Measurements from ENCODE around the gene WDR86.

WDR86 gene

GRCh38 chr7:151409667-151410404 is at the start of gene WDR86:
Gene WDR86 (minus strand): TSS chr7:151410038. CDS start chr7:151409589, 449 bp downstream.
- Mint-ChIP-seq H3K27ac (no peak within 1 kb of the TSS), H3K4me1 (peaks cover 48% of the 10 kb centered on the region), H3K9me3 (peaks cover 4% of the 10 kb centered on the region), H3K4me3 (peak within 1 kb of the TSS; percentile 73), H3K27me3 (peaks cover 35% of the 10 kb centered on the region), H3K36me3 (ENCODE audit: low read depth) (peaks cover 2% of the 10 kb centered on the region)
- no peak for DNase-seq
- no peak for ATAC-seq

GRCh38 chr7:151457534-151457933 is 47.7 kb upstream of the WDR86 start:
- peaks cover 6% of the 10 kb centered on the region for H3K27me3 Mint-ChIP-seq
- H3K4me3 Mint-ChIP-seq: no peak overlapping the region
- H3K36me3 Mint-ChIP-seq (ENCODE audit: low read depth): peaks cover 5% of the 10 kb centered on the region
- H3K27ac Mint-ChIP-seq: no peak overlapping the region
- peaks cover 4% of the 10 kb centered on the region for H3K9me3 Mint-ChIP-seq
- ATAC-seq: no peak
- no peaks in the 10 kb centered on the region for H3K4me1 Mint-ChIP-seq
- no peak for DNase-seq

- no peaks in the 10 kb centered on the region for H3K4me1 Mint-ChIP-seq
- no peak overlapping the region for H3K4me3 Mint-ChIP-seq
- H3K36me3 Mint-ChIP-seq (ENCODE audit: low read depth): peaks cover 2% of the 10 kb centered on the region
- H3K9me3 Mint-ChIP-seq: no peaks in the 10 kb centered on the region
- DNase-seq: no peak
- H3K27ac Mint-ChIP-seq: no peak overlapping the region
- ATAC-seq: no peak
- H3K27me3 Mint-ChIP-seq: peaks cover 6% of the 10 kb centered on the region
Observed at GRCh38 chr7:151456782-151457181, 46.9 kb upstream of the WDR86 start.

GRCh38 chr7:151456276-151456675 is 46.4 kb upstream of the WDR86 start:
- no peaks in the 10 kb centered on the region for H3K9me3 Mint-ChIP-seq
- no peaks in the 10 kb centered on the region for H3K4me1 Mint-ChIP-seq
- peaks cover 2% of the 10 kb centered on the region for H3K36me3 Mint-ChIP-seq (ENCODE audit: low read depth)
- DNase-seq: no peak
- peaks cover 6% of the 10 kb centered on the region for H3K27me3 Mint-ChIP-seq
- H3K27ac Mint-ChIP-seq: no peak overlapping the region
- no peak overlapping the region for H3K4me3 Mint-ChIP-seq
- ATAC-seq: no peak

GRCh38 chr7:151455690-151456089 is 45.9 kb upstream of the WDR86 start:
- DNase-seq: no peak
- H3K27ac Mint-ChIP-seq: no peak overlapping the region
- no peaks in the 10 kb centered on the region for H3K4me1 Mint-ChIP-seq
- H3K4me3 Mint-ChIP-seq: no peak overlapping the region
- no peak for ATAC-seq
- H3K27me3 Mint-ChIP-seq: peaks cover 5% of the 10 kb centered on the region
- no peaks in the 10 kb centered on the region for H3K9me3 Mint-ChIP-seq
- no peaks in the 10 kb centered on the region for H3K36me3 Mint-ChIP-seq (ENCODE audit: low read depth)

GRCh38 chr7:151454932-151455530 is 45.2 kb upstream of the WDR86 start:
- no peaks in the 10 kb centered on the region for H3K9me3 Mint-ChIP-seq

GRCh38 chr7:151454305-151454704 is 44.5 kb upstream of the WDR86 start:
- Mint-ChIP-seq H3K4me3 (no peak overlapping the region), H3K36me3 (ENCODE audit: low read depth) (no peaks in the 10 kb centered on the region), H3K27ac (no peak overlapping the region), H3K9me3 (no peaks in the 10 kb centered on the region), H3K27me3 (peaks cover 5% of the 10 kb centered on the region), H3K4me1 (peaks cover 4% of the 10 kb centered on the region)
- ATAC-seq (no peak), DNase-seq (no peak)

More at GRCh38 chr7:151454932-151455530, 45.2 kb upstream of the WDR86 start:
- ATAC-seq (no peak), DNase-seq (no peak)
- H3K4me1 Mint-ChIP-seq: no peaks in the 10 kb centered on the region
- no peaks in the 10 kb centered on the region for H3K36me3 Mint-ChIP-seq (ENCODE audit: low read depth)
- H3K27ac Mint-ChIP-seq: no peak overlapping the region
- H3K27me3 Mint-ChIP-seq: peaks cover 1% of the 10 kb centered on the region
- no peak overlapping the region for H3K4me3 Mint-ChIP-seq

DNA sequence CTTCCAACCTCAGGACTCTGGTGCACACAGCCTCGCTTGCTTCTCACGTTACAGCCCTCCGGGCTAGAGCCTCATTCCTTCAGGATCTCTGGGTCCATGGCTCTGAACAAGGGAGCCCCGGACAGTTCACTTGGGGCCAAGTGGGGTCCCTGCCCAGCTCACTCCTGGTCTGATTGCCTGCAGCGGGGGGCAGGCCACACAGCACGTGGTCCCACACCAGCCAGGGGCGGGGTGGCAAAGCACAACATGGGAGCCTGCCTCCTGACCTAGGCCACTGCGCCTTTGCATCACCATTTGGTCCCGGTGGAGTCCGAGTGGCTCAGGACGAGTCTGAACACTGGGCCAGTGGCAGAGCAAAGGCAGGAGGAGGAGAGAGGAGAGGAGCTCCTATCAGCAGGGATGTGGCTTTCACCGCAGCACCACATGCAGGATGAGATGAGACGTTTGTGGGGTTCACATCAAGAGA is 43.5 kb upstream of the WDR86 start:
- H3K4me3 Mint-ChIP-seq: no peak overlapping the region
- ATAC-seq: no peak
- H3K27ac Mint-ChIP-seq: no peak overlapping the region
- H3K27me3 Mint-ChIP-seq: peaks cover 3% of the 10 kb centered on the region
- H3K4me1 Mint-ChIP-seq: peaks cover 4% of the 10 kb centered on the region
- DNase-seq: no peak
- no peaks in the 10 kb centered on the region for H3K36me3 Mint-ChIP-seq (ENCODE audit: low read depth)
- no peaks in the 10 kb centered on the region for H3K9me3 Mint-ChIP-seq

- Mint-ChIP-seq H3K4me3 (no peak overlapping the region), H3K9me3 (no peaks in the 10 kb centered on the region), H3K4me1 (peaks cover 4% of the 10 kb centered on the region), H3K27ac (no peak overlapping the region), H3K27me3 (peaks cover 3% of the 10 kb centered on the region), H3K36me3 (ENCODE audit: low read depth) (no peaks in the 10 kb centered on the region)
- DNase-seq: no peak
- ATAC-seq: no peak
Observed at GRCh38 chr7:151452680-151453325, 43.0 kb upstream of the WDR86 start.

- Mint-ChIP-seq H3K9me3 (no peaks in the 10 kb centered on the region), H3K27me3 (peaks cover 3% of the 10 kb centered on the region), H3K4me1 (peaks cover 6% of the 10 kb centered on the region), H3K27ac (no peak overlapping the region), H3K36me3 (ENCODE audit: low read depth) (no peaks in the 10 kb centered on the region), H3K4me3 (no peak overlapping the region)
- no peak for ATAC-seq
- no peak for DNase-seq
Observed at GRCh38 chr7:151451626-151452571, 42.1 kb upstream of the WDR86 start.

GRCh38 chr7:151451156-151451555 is 41.3 kb upstream of the WDR86 start:
- ATAC-seq: no peak
- DNase-seq: no peak
- peaks cover 3% of the 10 kb centered on the region for H3K27me3 Mint-ChIP-seq
- H3K36me3 Mint-ChIP-seq (ENCODE audit: low read depth): no peaks in the 10 kb centered on the region
- H3K4me3 Mint-ChIP-seq: no peak overlapping the region
- H3K27ac Mint-ChIP-seq: no peak overlapping the region
- H3K4me1 Mint-ChIP-seq: peaks cover 6% of the 10 kb centered on the region
- H3K9me3 Mint-ChIP-seq: no peaks in the 10 kb centered on the region

- DNase-seq (no peak), ATAC-seq (no peak)
- H3K36me3 Mint-ChIP-seq (ENCODE audit: low read depth): no peaks in the 10 kb centered on the region
- peaks cover 7% of the 10 kb centered on the region for H3K4me1 Mint-ChIP-seq
- peaks cover 3% of the 10 kb centered on the region for H3K27me3 Mint-ChIP-seq
- no peak overlapping the region for H3K27ac Mint-ChIP-seq
- no peak overlapping the region for H3K4me3 Mint-ChIP-seq
- H3K9me3 Mint-ChIP-seq: no peaks in the 10 kb centered on the region
Observed at GRCh38 chr7:151449990-151450389, 40.2 kb upstream of the WDR86 start.

DNA sequence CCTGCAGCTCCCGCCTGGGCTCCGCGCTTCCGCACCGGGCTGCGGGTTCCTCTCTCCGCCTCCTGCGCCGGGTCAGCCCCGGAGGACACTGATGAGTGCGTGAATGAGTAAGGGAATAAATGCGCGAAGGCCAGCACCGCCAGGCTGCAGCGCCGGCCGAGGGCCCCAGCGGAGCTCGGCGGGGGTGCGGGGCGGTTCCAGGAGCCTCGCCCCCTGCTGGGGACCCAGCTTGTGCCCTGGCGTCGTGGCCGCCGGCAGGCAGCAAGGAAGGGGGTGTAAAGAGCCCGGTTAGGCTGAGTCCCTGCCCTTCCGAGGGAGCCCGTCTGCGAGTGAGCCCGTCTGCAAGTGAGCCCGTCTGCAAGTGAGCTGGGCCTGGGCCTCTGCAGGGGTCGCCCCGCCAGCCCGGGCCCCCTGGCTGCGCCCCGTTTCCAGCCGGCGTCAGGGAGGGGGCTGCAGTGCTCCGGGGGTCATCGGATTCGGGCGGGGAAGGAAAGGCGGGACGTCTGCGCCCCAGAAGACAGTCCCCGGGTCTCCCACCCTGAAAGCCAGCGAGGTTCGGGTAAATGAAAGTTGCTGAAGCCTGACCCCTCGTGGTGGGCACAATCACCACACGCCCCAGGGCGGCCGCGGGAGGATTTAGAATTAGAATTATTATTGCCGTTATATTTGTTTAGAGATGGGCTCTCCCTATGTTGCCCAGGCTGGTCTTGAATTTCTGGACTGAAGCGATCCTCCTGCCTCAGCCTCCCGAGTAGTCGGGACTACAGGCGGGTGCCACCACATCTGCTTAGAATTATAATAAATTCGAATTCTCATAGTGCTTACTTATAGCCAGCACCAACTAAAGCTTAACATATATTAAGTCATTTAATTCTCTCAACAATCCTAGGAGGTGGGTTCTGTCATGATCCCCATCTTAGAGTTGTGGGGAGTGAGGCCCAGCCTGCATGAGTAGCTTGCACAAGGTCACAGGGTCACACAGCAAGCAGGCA is 38.7 kb upstream of the WDR86 start:
- Mint-ChIP-seq H3K4me1 (peaks cover 12% of the 10 kb centered on the region), H3K27ac (no peak overlapping the region), H3K36me3 (ENCODE audit: low read depth) (no peaks in the 10 kb centered on the region), H3K9me3 (no peaks in the 10 kb centered on the region), H3K27me3 (peaks cover 3% of the 10 kb centered on the region), H3K4me3 (peak overlapping the region; percentile 26)
- DNase-seq (peak; percentile 78), ATAC-seq (peak; percentile 76)

All from activated naive CD8-positive, alpha-beta T cell treated with anti-CD3 and anti-CD28 coated beads, Interleukin-2, amount 50 U/mL, for 24 hours (primary cell).